ENCODE measurements around the gene SPATS2L. TPM values are rescaled to one million over a fixed set of nuclear protein-coding genes. Genes with fewer than 3 reads are reported as not detected.

SPATS2L gene
- total RNA-seq, 1 experiment from 2014 or later, result not detected

GRCh38 chr2:200314976-200315567, 8.6 kb downstream of the SPATS2L start:
- DNase-seq (ENCODE audit: low spot score), result no peak
- in situ Hi-C loops (cut with HindIII; ENCODE audit: low sequenced_read_pairs), result no loop called here

- in situ Hi-C loops (cut with HindIII; ENCODE audit: low sequenced_read_pairs), result no loop called here
- DNase-seq (ENCODE audit: low spot score), result no peak
Measured at GRCh38 chr2:200317975-200318374, 11.5 kb downstream of the SPATS2L start.

DNA sequence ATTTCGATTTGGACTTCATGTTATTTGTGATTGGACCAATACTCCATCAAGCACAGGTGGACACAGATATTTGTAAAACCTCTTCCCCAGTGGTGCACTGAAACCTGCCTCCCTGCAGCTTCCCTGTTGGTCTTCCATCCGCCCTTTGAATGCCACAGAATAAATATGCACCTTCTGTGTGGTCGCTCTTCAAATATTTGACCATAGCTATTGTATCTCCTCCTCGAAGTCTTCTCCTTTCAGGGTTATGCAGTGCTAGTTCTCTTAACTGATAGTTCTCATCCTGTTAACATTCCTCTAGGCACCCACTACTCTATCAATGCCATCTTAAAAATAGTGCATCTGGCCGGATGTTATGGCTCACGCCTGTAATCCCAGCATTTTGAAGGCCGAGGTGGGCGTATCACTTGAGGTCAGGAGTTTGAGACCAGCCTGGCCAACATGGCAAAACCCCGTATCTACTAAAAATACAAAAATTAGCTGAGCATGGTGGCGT, 12.5 kb downstream of the SPATS2L start:
- in situ Hi-C loops (cut with HindIII; ENCODE audit: low sequenced_read_pairs), result no loop called here
- DNase-seq (ENCODE audit: low spot score), result no peak

- in situ Hi-C loops (cut with HindIII; ENCODE audit: low sequenced_read_pairs), result no loop called here
- no peak for DNase-seq (ENCODE audit: low spot score)
Measured at GRCh38 chr2:200319548-200320337, 13.2 kb downstream of the SPATS2L start.

- DNase-seq (ENCODE audit: low spot score), result no peak
- in situ Hi-C loops (cut with HindIII; ENCODE audit: low sequenced_read_pairs), result no loop called here
Measured at GRCh38 chr2:200320344-200320743, 13.9 kb downstream of the SPATS2L start.

- in situ Hi-C loops (cut with HindIII; ENCODE audit: low sequenced_read_pairs), result no loop called here
- DNase-seq (ENCODE audit: low spot score), result no peak
Measured at GRCh38 chr2:200320991-200321390, 14.5 kb downstream of the SPATS2L start.

GRCh38 chr2:200321780-200322534, 15.5 kb downstream of the SPATS2L start:
- DNase-seq (ENCODE audit: low spot score), result no peak
- in situ Hi-C loops (cut with HindIII; ENCODE audit: low sequenced_read_pairs), result no loop called here

GRCh38 chr2:200322607-200323006, 16.1 kb downstream of the SPATS2L start:
- no peak for DNase-seq (ENCODE audit: low spot score)
- in situ Hi-C loops (cut with HindIII; ENCODE audit: low sequenced_read_pairs), result no loop called here

DNA sequence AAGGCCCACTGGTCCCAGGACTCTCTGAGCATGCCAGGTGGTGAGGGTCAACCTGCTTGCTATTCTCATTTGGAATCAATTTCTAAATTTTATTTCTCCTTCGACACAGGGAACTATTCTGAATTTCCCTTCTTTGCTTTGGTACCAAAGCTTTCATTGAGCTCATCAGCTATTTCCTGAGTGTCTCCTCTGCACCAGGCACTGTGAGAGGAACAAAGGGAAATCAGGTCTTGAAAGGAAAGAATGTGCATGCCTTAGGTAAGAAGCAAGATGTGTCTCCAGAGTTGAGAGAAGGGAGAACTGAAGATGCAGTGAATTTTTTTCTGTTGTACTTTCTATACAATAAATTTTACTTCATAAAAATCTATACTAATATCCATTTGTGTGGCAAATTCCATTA, 17.9 kb downstream of the SPATS2L start:
- in situ Hi-C loops (cut with HindIII; ENCODE audit: low sequenced_read_pairs), result no loop called here
- no peak for DNase-seq (ENCODE audit: low spot score)

DNA sequence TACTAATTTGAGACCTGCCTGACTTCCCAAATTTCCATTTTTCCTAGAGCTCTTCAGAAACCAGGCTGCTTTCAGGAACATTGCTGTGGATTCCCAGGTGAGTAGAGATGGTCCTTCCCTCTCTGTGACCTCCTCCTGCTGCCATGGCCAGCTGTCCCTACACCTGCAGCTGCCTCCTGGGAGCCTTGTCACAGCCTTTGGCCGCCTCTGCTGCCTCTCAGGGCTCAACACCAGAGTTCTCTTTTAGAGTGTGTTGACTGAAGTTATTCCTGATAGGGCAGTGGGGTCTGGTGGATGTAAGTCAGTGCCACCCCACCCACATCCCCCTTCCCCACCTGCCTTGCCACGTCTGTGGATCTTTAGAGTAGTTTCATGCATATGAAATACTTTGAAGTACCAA, 22.9 kb downstream of the SPATS2L start:
- DNase-seq (ENCODE audit: low spot score), result no peak
- in situ Hi-C loops (cut with HindIII; ENCODE audit: low sequenced_read_pairs), result no loop called here

DNA sequence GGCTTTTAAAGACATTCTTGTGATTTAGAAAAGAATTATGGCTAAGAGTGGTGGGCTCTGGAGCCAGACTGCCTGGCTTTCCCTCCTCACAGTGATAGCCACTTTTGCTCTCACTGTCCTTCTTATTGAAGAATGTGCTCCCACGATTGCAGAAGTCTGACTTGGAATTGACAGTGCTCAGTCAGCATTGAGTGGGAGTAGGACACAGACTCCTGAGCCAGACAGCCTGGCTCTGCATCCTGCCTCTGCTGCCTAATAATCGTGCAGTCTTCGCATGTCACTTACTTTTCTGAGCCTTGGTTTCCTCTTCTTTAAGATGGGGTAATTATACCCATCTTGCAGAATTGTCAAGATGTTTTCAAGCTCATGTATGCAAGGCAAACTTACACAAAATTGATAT, 23.3 kb downstream of the SPATS2L start:
- DNase-seq (ENCODE audit: low spot score), result no peak
- in situ Hi-C loops (cut with HindIII; ENCODE audit: low sequenced_read_pairs), result no loop called here

- DNase-seq (ENCODE audit: low spot score), result peak; percentile 45
Measured at GRCh38 chr2:200330351-200331060, 24.0 kb downstream of the SPATS2L start.

DNA sequence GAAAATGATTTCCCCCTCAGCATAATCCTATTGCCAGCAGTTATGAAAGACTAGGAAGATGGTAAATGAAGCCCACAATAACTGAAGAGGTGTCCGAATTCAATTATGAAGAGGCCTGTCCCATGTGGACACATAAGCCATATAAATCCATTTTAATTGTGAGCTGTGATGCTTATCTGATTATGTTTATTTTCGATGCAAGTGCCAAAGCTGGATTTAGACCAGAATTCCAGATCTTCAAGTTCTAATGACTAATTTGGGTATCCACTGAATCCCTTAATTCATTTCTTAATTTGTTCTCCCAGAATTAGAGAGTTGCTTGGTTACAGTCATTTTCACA, 24.5 kb downstream of the SPATS2L start:
- in situ Hi-C loops (cut with HindIII; ENCODE audit: low sequenced_read_pairs), result no loop called here
- DNase-seq (ENCODE audit: low spot score), result no peak

More at GRCh38 chr2:200330351-200331060, 24.0 kb downstream of the SPATS2L start:
- in situ Hi-C loops (cut with HindIII; ENCODE audit: low sequenced_read_pairs), result no loop called here

DNA sequence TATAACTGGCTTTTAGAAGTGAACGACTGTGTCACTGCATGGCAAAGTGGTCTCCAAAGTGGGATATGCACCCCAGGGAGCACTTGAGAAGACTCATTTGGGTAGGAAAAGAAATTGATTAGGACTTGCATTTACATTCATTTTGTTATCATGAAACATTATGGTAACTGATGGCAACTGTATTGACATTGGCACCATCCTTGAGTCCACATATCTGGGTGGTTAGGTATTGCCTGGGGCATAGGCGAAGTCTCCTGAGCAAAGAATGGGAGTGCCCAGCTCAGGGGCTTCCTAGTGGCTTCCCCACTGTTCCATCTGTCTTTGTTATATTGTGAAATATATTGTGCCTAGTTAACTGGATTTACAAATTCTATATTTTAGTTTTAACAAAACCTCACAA, 29.2 kb downstream of the SPATS2L start:
- in situ Hi-C loops (cut with HindIII; ENCODE audit: low sequenced_read_pairs), result no loop called here
- DNase-seq (ENCODE audit: low spot score), result no peak

GRCh38 chr2:200336980-200337615, 30.6 kb downstream of the SPATS2L start:
- no peak for DNase-seq (ENCODE audit: low spot score)
- in situ Hi-C loops (cut with HindIII; ENCODE audit: low sequenced_read_pairs), result no loop called here

DNA sequence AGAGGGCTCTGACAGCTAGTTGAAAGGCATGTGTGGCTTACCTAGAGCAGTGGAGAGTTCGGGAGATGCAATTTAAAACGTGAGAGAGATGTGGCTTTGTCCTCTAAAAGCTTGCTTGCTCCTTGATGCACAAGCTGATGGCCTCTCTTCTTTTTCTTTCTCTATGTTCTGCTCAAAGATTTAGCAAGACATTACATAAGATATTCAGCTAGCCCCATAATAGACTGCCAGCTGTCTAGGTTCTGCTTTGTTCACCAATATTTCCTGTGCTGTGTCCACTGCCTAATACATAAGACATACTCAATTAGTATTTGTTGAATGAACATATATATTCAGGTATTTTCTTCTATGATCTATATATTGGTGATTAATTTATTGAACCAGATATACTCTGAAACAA, 31.1 kb downstream of the SPATS2L start:
- in situ Hi-C loops (cut with HindIII; ENCODE audit: low sequenced_read_pairs), result no loop called here

GRCh38 chr2:200338692-200339091, 32.2 kb downstream of the SPATS2L start:
- in situ Hi-C loops (cut with HindIII; ENCODE audit: low sequenced_read_pairs), result no loop called here
- no peak for DNase-seq (ENCODE audit: low spot score)

More for the DNA sequence above, 31.1 kb downstream of the SPATS2L start:
- DNase-seq (ENCODE audit: low spot score), result peak; percentile 12

GRCh38 chr2:200340508-200341224, 34.2 kb downstream of the SPATS2L start:
- in situ Hi-C loops (cut with HindIII; ENCODE audit: low sequenced_read_pairs), result no loop called here
- no peak for DNase-seq (ENCODE audit: low spot score)
